HepG2 (cell line): Measurements from ENCODE around the gene PSRC1. TPM values are rescaled to one million over a fixed set of nuclear protein-coding genes. Genes with fewer than 3 reads are reported as not detected.

ENCODE experiments used
- AKNA ChIP-seq: sonication (generic); formaldehyde crosslinking; IDR thresholded peaks from 2 replicates; pipeline ENCODE4 v1.4.0; 2020; ENCODE audit warnings: missing genetic modification reagents, borderline replicate concordance
- HDAC6 ChIP-seq: fragments of 200-600 bp; sonication (generic); IDR thresholded peaks from 2 replicates; pipeline ENCODE4 v1.7.0; 2017; ENCODE audit warnings: mild to moderate bottlenecking, antibody characterized with exemption, low read length, low read depth
- HNF4A ChIP-seq: sonication (generic); formaldehyde crosslinking; IDR thresholded peaks from 2 replicates; pipeline ENCODE4 v1.4.0; 2020; ENCODE audit warnings: missing genetic modification reagents
- KAT2B ChIP-seq: fragments of 150-350 bp; IDR thresholded peaks from 2 replicates; pipeline ENCODE4 v1.6.1; 2014; ENCODE audit warnings: low read depth, low read length, borderline replicate concordance
- KAT7 ChIP-seq: IDR thresholded peaks from 2 replicates; pipeline ENCODE4 v1.6.1; 2018; ENCODE audit warnings: borderline replicate concordance, missing compliant biosample characterization
- KAT8 ChIP-seq: IDR thresholded peaks from 2 replicates; pipeline ENCODE4 v1.6.1; 2016; ENCODE audit warnings: missing genetic modification reagents, missing compliant biosample characterization
- MAFF ChIP-seq: IDR thresholded peaks from 2 replicates; pipeline ENCODE4 v1.6.1; 2011; ENCODE audit warnings: low read depth, low read length, improper control_type of control experiment
- MED1 ChIP-seq: sonication (generic); formaldehyde crosslinking; IDR thresholded peaks from 2 replicates; pipeline ENCODE4 v1.4.0; 2020; ENCODE audit warnings: missing genetic modification reagents
- MED8 ChIP-seq: sonication (generic); formaldehyde crosslinking; IDR thresholded peaks from 2 replicates; pipeline ENCODE4 v1.8.1; 2023; ENCODE audit warnings: mild to moderate bottlenecking, missing genetic modification reagents; ENCODE audit not compliant: insufficient replicate concordance
- NCOA2 ChIP-seq: sonication (generic); formaldehyde crosslinking; IDR thresholded peaks from 2 replicates; pipeline ENCODE4 v1.8.0; 2022; ENCODE audit warnings: inconsistent platforms
- RCOR2 ChIP-seq: IDR thresholded peaks from 2 replicates; pipeline ENCODE4 v1.6.1; 2016; ENCODE audit warnings: missing biosample characterization, missing genetic modification reagents
- TAF1 ChIP-seq: sonication (generic); formaldehyde crosslinking; IDR thresholded peaks from 2 replicates; pipeline ENCODE4 v1.4.0; 2020; ENCODE audit warnings: missing genetic modification reagents
- TCF7 ChIP-seq: sonication (generic); IDR thresholded peaks from 2 replicates; pipeline ENCODE4 v1.6.1; 2016; ENCODE audit warnings: antibody characterized with exemption, low read depth
- ZBTB8A ChIP-seq: sonication (generic); formaldehyde crosslinking; IDR thresholded peaks from 2 replicates; pipeline ENCODE4 v1.4.0; 2020; ENCODE audit warnings: mild to moderate bottlenecking, low read depth, missing genetic modification reagents, borderline replicate concordance
- ZNF143 ChIP-seq: sonication (generic); formaldehyde crosslinking; IDR thresholded peaks from 2 replicates; pipeline ENCODE4 v1.4.0; 2020; ENCODE audit warnings: missing genetic modification reagents
- ZNF207 ChIP-seq: fragments of 450-650 bp; IDR thresholded peaks from 2 replicates; pipeline ENCODE4 v1.6.1; 2016; ENCODE audit warnings: antibody characterized with exemption, borderline replicate concordance
- ZNF235 ChIP-seq: sonication (generic); formaldehyde crosslinking; IDR thresholded peaks from 2 replicates; pipeline ENCODE4 v1.8.1; 2023; ENCODE audit warnings: mild to moderate bottlenecking, missing genetic modification reagents, borderline replicate concordance
- ZNF549 ChIP-seq: sonication (generic); formaldehyde crosslinking; IDR thresholded peaks from 2 replicates; pipeline ENCODE4 v1.5.0; 2020; ENCODE audit warnings: missing genetic modification reagents
- ZNF782 ChIP-seq: sonication (generic); formaldehyde crosslinking; IDR thresholded peaks from 2 replicates; pipeline ENCODE4 v1.4.0; 2020; ENCODE audit warnings: missing genetic modification reagents, mild to moderate bottlenecking, borderline replicate concordance
- polyA plus RNA-seq, 8 experiments: library from polyadenylated mRNA; depleted of rRNA in 3 of 8; stranded (reverse) in 7 of 8; unstranded in 1 of 8; fragments of >200 nt; fragmentation: Illumina TruSeq in 4 of 8; extraction: Trizol in 4 of 8; gene quantifications; 2 replicates each; pipeline versions ENCODE4 v1.2.1 to v1.2.3, GENCODE V29; 2011 to 2016; ENCODE audit warnings: low read depth in 4 of 8, missing spikeins in 1 of 8, mixed read lengths in 1 of 8; ENCODE audit not compliant: insufficient read depth in 1 of 8
- total RNA-seq, 5 experiments: library from RNA; depleted of rRNA; stranded (reverse); fragments of >200 nt; fragmentation: Illumina TruSeq; extraction: Trizol; gene quantifications; 2 replicates each; pipeline ENCODE4 v1.2.3, GENCODE V29; 2016; ENCODE audit warnings: low read depth in 1 of 5
- TF ChIP-seq, protein P1 (sequence below): sonication (generic); formaldehyde crosslinking; IDR thresholded peaks from 2 replicates; pipeline ENCODE4 v1.4.0; 2020; ENCODE audit warnings: missing genetic modification reagents

Gene PSRC1
- total and polyA plus RNA-seq, 2 of the 13 experiments (the other 11 are each of a cell fraction or from before 2014, with no cell fraction given) = 28.6 to 30.3 TPM

GRCh38 chr1:109274533-109275476 is 8.1 kb downstream of the PSRC1 start (continued):
- peak; percentile 50; the same call in 1 of the 2 replicates for TF ChIP-seq KAT8 (CRISPR knock-in tag)
- TF ChIP-seq HNF4A (CRISPR knock-in tag) = peak; percentile 69
- TF ChIP-seq MED1 (CRISPR knock-in tag) = peak; percentile 73
- no peak for TF ChIP-seq HDAC6
- TF ChIP-seq TCF7 = peak; percentile 78
- TF ChIP-seq MAFF = no peak
- TF ChIP-seq KAT2B = no peak
- TF ChIP-seq NCOA2 (CRISPR knock-in tag) = peak; percentile 69; the same call in 1 of the 2 replicates
- TF ChIP-seq, protein P1, sequence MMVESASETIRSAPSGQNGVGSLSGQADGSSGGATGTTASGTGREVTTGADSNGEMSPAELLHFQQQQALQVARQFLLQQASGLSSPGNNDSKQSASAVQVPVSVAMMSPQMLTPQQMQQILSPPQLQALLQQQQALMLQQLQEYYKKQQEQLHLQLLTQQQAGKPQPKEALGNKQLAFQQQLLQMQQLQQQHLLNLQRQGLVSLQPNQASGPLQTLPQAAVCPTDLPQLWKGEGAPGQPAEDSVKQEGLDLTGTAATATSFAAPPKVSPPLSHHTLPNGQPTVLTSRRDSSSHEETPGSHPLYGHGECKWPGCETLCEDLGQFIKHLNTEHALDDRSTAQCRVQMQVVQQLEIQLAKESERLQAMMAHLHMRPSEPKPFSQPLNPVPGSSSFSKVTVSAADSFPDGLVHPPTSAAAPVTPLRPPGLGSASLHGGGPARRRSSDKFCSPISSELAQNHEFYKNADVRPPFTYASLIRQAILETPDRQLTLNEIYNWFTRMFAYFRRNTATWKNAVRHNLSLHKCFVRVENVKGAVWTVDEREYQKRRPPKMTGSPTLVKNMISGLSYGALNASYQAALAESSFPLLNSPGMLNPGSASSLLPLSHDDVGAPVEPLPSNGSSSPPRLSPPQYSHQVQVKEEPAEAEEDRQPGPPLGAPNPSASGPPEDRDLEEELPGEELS (CRISPR knock-in tag) = peak; percentile 92
- 0 out of 2 replicates have a peak, but pooled peaks have one; percentile 53 for TF ChIP-seq RCOR2 (CRISPR knock-in tag)
- no peak for TF ChIP-seq ZNF782
- TF ChIP-seq TAF1 (CRISPR knock-in tag) = peak; percentile 70
- no peak for TF ChIP-seq KAT7 (CRISPR knock-in tag)
- TF ChIP-seq MED8 (CRISPR knock-in tag) = peak; percentile 32
- TF ChIP-seq AKNA = no peak
- TF ChIP-seq ZNF235 (CRISPR knock-in tag) = no peak
- no peak for TF ChIP-seq ZNF207
- no peak for TF ChIP-seq ZBTB8A (CRISPR knock-in tag)
- no peak for TF ChIP-seq ZNF549
- no peak for TF ChIP-seq ZNF143 (CRISPR knock-in tag)
